GM19438 (cell line): ENCODE measurements around the gene DDX20.
"Not testable (repeated sequence)": the region's sequence is repeated elsewhere in the genome, so short reads cannot be mapped to it uniquely, and the experiment has no call there.

ENCODE experiments used
- ATAC-seq: cut with Tn5 transposase; IDR thresholded peaks from one replicate; pipeline ENCODE4 v1.9.1; 2021; ENCODE audit warnings: low read depth; ENCODE audit not compliant: unreplicated experiment

Gene DDX20

DNA sequence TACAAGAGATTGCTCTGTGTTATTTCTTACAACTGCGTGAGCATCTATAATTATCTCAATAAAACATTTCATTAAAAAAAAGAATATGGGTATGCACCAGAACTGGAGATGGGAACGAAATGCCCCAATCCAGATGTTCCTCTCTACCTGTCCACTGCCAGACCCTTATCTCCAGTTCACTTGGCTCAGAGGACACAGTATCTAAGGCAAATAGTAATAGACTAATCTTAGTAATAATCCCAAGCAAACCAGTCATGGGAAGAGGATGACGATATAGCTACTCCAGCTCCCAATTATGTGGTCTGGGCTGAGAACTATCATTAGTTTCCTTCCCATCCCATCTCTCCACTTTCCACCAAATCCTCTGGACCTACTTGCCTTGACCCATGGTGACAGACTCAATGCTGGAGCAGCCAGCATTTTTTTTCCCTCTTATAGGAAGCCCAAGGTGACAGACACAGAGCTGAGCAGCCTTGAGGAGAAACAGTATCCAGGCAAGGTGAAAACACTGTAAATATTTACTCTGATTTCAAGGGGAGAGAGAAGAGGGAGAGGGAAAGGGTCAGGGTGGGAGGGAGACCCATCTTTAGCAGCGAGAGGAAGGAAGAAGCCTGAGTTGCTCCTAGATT is 28.7 kb downstream of the DDX20 start:
- no peak for ATAC-seq

DNA sequence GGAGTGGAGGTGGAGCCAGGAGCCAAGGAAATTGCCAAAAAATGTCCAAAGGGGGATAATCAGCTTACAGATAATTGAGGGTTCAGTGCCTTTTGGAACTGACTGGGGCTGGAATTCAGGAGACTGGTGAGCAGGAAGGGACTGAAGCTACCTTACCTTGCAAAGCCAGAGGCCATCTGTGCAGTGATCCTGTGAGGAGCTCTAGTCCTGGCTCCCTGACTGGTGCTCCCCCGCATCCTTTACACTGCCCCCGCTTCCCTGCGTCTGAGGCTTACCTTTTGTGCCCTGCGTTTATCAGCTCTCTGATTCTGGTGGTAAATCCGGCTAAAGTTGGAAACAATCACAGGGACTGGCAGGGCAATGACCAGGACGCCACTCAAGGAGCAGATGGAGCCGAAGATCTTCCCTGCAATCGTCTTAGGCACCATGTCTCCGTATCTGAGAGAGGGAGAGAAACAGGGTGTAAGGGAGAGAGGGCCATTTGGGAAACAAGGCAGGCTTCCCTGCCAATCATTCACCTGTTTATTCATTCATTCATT is 31.0 kb downstream of the DDX20 start:
- ATAC-seq: no peak

DNA sequence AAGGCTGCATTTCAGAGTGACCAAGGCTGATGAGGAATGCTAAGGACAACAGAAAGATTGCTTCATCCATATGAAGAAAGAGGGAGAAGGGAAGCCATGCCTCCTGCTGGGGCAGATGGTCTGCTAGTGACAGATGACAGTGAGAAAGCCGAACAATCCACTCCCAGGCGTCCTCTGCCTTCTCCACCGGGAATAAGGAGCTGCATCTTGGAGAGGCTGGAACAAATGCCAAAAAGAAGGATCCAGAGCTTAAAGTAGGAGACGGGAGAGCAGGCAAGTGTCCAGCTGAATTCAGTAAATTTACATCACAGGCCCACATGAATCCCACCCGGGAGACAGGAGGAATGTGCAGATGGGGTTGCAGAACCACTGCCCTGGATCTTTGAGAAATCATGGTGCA is 33.4 kb downstream of the DDX20 start:
- no peak for ATAC-seq

DNA sequence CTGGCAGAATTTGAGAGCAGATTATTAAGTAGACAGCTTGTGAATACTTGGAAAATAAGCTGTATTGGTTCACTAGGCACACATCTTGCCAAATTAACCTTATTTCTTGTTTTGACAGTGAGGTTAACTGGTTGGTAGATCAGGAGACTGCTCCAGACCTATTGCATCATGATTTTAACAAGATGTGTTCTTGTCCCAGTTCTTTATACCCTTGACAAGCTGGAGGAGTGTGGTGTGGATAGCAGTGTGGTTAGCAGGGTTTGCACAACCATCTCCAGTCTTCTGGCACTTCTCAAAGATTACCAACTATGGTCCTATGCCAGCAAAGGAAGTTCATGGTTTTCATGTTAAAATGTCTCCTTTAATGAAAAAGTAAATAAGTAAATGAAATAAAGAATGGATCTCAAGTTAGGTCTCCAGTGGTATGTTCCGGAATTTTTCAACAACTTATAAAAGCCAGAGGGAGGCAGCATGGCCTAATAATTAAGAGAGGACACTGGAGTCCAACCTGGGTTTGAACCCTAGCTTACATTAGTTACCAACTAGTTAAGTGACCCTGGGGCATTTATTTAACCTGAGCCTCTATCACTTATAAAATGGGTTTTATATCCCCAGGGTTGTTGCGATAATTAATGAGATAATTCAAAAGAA is 34.1 kb downstream of the DDX20 start:
- ATAC-seq: no peak

DNA sequence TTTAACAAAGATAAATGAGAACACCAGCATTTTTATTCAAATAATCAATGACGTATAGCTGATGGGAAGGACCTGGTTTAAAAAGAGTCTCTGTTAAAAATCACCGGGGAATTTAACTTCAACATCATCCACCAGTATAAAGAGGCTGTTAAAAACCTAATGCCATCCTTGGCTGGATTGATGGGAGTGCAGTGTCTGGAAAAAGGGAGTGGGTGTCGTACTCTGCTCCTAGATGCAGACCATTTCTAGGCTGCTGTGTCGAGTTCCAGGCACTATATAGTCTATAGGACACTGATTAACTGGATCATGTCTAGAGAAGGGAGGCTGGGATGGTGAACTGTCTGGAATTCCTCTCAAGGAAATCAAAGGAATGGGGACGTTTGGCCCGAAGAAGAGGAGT is 36.1 kb downstream of the DDX20 start:
- ATAC-seq: no peak

DNA sequence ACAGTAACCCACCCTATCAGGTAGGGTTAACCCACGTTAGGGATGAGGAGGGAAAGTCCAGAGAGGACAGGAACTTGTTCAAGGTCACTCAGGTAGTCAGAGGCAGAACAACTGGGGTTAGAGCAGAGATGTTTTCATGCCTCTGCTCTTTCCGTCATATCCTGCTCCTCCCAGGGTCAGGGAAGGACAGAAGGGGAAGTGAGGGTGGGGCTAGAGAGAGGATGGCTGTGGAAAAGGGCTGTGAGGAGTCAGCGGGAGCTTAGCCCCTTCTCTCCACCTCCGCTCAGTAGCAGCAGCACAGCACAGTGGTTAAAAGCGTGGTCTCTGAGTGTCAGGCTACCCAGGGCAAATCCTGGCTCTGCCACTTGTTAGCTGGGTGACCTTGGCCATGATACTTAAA is 36.5 kb downstream of the DDX20 start:
- no peak for ATAC-seq

DNA sequence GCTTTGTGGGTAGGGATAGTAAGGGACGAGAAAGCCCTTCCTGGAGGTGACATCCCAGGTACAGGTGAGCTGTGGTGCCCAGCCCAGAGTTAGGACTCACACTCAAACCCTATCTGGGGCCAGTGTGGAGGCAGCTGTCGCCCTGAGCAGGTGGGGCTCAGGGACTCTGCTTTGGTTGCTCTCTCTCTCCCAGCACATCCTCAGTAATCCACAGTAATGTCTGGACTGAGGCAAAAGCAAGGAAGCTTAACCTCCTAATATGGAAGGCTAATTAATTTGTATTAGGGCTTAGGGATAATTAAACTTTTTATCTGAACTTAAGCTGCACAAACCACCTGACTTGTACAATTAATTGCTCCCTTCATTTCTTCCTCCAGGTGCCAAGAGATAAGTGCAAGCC is 38.2 kb downstream of the DDX20 start:
- no peak for ATAC-seq

DNA sequence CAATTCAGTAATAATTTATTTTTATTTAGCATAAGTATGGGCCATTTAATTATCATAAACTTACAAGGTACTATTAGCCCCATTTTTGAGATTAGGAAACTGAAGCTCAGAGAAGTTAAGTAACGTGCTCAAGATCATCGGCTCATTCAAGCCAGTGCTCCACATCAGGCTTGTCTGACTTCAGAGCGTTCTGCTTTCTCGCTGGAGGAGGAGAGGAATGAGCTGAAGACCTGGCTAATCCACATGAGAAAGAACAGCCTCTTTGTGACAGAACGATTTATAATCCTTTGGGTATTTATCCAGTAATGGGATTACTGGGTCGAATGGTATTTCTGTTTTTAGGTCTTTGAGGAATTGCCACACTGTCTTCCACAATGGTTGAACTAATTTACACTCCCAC is 39.7 kb downstream of the DDX20 start:
- ATAC-seq: no peak

DNA sequence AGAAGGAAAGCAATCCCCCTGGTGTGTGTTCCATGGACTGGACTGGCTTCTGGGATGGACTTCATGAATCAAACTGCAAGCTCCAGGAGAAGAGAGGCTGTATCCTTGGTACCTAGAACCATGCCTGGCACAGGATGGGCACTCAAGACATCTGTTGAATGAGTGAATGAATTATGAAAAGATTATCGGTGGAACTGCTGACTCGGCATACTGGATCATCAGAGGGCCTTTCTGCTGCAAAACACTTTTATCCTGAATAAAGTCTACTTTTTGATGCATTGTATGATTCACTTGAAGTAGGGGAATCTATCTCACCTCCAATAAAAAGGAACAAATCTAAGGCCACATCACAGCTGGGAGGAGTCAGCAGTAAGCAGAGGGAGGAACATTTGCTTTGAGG is 42.9 kb downstream of the DDX20 start:
- ATAC-seq: no peak

DNA sequence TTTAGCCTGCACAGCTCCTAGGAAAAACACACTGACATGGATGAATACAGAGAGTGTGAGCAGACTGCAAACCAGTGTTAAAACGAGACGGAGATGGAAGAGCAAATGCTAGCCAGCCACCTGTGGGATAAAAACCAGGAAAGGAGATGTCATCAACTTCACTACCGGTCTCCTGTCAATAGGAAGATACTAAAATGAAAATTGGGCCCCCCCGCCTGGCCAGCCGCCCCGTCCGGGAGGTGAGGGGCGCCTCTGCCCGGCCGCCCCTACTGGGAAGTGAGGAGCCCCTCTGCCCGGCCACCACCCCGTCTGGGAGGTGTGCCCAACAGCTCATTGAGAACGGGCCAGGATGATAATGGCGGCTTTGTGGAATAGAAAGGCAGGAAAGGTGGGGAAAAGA is 44.0 kb downstream of the DDX20 start:
- ATAC-seq: not testable (repeated sequence)

DNA sequence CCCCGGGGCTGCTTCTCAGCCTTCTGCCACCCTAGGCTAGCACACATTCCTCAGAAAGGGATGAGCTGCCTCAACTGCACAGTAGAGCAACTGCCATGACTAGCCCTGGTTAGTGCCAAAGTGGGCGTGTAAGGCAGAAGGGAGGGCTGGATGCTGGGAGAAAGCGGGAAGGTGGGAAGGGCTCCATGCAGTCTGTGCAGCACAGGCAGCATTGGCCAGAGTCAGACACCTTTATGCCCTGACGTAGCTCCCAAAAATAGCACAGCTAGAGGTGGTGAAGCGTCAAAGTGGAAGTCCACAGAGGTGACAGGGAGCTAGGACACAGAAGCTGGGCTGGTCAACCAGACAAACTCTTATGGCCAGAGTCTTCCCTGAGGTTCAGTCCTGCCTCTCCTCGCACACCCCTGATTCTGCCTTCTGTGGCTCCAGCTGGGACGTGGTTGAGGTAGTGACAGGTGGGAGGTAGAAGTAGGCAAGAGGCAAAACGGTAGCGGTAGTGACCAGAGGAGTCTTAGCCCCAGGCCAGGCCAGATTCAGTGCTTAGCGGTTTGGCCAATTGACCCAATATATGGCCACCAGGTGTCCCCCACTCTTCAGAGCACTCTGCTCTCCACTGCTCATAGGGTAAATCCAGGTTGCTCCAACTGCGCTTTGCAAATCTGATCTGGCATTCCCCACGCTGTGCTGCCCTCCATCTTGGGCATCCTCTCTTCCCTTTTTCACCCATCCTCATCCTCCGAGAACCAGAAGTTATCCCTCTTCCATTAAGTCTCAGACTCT is 45.6 kb downstream of the DDX20 start:
- no peak for ATAC-seq

DNA sequence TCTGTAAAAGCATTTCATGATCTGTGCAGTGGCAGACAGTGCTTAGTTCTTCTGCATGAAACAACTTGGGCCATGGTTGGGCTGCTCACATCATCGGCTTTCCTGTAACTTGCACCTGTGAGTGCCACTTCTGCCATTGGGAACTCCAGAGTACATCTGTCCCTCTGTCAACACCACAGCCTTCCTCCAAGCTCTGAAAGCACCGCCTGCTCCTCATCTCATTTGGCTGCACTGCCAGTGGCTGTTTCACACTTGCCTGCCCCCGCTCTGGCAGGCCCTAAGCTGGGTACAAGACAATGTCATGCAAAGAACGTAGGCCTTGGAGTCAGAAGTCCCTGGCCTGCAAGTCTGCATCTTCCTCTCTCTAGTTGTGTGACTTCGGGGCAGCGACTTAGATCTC is 46.4 kb downstream of the DDX20 start:
- no peak for ATAC-seq

DNA sequence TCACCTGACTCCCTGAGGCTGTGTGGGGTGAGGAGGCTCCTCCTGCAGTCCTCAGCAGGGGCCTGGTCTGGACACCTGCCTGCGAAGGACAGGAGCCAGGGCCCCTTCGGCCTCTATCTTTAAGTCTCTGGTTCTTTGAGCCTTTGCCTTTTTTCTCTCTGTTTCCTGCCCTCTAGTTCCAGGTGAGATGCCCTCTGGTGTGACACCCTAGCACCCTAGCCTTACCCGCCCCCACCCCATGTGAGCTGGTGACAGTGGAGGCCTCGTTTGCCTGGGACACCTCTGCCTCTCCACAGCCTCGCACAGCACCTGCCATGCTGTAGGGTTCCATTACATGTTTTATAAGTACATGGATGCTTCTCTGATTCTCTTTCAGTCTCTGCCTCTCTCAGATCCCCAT is 47.3 kb downstream of the DDX20 start:
- no peak for ATAC-seq

DNA sequence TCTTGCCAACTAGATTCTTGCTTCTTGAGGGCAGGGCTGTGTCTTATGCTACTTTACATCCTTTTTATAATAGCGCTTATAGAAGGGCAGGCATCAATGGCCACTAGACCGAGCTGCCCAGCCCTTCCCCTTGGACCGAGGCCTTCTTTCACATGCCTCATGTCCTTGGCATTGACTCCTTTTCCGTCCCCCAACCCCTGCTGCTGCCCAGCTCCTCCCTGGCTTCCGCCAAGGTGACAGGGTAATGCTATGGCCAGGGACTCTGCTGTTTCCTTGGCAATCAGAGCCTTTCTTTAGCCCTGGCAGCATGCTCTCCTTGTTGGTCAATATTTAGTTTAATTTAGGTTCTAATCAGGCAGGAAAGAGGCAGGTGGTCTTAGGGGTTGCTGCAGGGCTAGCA is 48.2 kb downstream of the DDX20 start:
- ATAC-seq: no peak

DNA sequence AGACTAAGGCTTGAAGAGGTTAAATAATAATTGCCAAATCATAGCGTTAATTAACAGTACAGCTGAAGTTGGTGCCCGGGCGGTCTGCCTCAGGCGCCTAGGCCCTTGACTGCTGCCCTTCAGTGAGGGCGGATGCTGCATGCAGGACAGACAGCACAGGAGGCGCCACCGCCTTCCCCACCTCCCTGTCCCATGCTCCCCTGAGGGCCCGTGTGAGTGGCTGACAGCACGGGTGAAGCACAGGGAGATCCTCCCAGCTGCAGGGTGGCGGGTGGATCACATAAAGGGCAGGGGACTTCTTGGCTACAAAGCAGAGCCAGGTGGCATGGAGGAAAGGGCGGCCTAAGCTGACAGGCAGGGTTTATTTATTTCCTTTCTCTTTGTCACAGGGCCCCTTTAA is 49.1 kb downstream of the DDX20 start:
- ATAC-seq: no peak

DNA sequence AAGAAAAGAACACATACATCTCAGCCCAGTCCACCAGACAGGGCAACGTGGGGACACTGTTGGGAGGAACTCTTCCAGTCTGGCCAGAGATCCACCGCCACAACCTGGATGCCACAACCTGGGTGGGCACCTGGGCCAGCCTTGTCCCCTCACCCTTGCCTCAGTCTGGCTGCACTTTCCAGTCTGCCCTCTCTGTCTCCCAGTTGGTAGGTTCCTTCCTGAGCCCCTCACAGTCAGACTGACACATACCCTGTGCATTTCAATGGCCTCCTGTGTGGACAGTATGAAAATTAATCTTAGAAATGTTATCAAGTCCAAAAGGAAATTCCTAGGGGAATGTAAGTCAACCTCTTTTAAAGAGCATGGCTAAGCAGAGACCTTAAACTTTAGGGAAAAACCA is 49.5 kb downstream of the DDX20 start:
- ATAC-seq: no peak

DNA sequence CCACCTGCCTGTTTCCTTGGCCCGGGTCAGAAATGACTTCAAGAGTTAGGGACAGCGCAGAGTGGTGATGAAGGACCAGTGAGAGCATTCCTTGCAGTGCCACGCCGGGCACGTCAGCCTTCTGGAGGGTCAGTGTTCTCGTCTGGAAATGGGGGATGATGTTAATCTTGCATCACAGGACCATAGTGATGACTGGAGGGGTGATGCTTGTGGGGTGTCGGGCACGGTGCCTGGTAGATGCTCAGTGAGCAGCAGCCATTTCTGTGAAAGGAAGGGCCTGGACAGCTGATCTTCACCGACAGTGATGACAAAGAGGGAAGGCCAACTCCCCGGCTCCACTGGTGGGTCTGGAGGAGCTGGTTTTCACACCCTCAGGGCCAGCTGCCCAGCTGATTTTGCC is 56.2 kb downstream of the DDX20 start:
- no peak for ATAC-seq

DNA sequence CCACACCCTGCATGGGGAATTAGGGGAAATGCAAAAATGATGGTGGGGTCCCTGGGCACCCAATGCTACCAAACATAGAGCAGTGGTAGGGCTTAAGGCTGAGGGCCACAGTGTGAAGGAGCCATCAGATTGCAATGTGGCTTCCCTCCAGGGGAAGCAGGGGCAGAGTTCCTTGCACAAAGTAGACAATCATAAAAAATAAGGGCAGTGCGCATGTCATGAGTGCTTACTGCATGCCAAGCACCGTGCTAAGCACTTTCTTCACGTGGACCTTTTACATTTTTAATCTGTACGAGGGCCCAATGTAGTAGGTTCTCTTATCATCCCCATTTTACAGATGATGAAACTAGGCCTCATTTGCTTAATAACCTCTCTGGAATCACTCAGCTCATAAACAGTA is 56.6 kb downstream of the DDX20 start:
- ATAC-seq: no peak

DNA sequence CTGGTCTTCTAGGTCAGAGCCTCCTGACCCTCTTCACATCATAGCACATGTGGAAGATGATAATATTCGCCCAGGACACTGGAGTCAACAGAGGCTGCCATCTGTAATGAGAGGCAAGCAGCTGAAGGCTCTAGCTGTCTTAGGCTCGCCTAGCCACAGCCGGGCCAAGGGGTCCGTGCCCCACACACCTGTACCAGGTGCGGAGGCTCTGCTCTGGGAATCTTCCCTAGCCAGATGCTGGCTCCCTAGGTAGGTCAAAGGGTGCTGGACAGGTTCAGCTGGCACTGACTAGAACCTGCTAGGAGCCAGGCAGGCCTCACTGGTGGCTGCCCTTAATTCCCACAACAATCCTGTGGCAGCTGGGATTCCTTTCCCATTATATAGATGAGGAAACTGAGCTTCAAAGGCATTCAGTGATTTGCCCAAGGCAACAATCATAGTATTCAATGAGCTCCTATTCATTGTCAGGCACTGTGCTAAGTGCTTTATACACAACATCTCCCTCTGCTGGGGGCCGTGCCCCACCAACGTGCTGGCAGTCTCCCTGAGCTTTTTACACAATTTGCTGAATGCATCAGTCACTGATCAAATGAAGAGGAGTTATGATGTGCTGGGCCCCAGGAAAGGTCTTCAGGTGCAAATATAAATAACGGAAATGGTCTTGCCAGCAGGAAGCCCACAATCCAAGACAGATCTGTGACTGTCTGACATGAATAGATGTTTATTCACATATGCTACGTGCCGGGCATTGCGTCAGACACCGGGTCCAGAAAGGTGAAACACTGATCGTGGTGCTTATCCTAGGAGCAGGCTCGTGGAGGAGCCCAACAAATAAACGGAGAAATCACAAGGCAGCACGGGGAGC is 58.0 kb downstream of the DDX20 start:
- no peak for ATAC-seq

DNA sequence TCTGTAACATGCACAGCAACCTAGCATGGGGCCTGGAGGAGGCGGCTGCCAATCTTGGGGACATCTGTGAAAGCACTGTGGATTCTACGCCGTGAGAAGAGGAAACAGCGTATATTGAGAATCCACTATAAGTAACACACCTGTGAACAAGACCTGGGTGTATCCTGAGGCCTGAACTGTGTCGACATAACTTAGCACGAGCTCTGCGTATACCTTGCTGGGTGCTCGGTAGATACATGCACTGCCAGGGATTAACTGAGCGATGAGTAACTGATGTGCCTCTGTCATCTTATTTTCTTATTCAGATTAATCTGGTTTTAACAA is 58.6 kb downstream of the DDX20 start:
- ATAC-seq: no peak

DNA sequence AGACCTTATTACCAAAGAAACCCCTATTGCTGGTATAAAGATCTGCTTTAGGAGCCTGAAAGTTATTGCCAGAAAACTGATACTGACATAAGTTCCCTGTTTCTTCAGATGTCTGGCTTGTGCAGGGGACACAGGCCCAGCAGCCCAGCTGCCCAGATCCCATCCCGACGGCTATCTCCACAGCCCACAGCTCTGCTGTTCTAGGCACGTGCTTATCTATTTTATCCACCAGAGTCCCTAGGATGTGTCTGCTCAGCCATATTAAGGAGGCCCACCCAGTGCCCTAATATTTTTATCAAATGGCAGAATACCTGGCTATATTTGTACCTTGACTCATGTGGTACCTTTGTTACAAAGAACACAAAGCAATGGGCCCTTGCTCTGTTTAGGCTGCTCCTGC is 58.9 kb downstream of the DDX20 start:
- ATAC-seq: no peak
